ENCODE data around the gene NIN.

DNA sequence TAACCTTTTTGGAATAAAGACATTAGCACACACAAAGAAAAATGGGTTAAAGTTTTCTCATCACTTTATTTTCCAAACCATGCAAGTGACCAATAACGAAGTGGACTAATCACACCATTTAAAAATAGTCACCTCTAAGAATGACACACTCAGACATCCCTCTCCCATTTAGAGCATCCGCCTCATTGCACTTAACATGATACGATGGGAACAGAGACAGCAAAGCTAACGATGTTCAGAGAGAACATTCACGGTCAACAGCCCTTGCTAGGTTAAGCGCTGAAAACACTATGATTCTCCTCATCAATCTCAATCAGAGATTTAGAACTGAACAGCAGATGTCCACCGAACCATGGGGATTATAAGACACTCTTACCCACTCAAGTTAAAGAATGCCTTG, 35.8 kb downstream of the NIN start:
- TF ChIP-seq, protein P1, sequence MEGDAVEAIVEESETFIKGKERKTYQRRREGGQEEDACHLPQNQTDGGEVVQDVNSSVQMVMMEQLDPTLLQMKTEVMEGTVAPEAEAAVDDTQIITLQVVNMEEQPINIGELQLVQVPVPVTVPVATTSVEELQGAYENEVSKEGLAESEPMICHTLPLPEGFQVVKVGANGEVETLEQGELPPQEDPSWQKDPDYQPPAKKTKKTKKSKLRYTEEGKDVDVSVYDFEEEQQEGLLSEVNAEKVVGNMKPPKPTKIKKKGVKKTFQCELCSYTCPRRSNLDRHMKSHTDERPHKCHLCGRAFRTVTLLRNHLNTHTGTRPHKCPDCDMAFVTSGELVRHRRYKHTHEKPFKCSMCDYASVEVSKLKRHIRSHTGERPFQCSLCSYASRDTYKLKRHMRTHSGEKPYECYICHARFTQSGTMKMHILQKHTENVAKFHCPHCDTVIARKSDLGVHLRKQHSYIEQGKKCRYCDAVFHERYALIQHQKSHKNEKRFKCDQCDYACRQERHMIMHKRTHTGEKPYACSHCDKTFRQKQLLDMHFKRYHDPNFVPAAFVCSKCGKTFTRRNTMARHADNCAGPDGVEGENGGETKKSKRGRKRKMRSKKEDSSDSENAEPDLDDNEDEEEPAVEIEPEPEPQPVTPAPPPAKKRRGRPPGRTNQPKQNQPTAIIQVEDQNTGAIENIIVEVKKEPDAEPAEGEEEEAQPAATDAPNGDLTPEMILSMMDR (conservative IDR thresholded peaks at IDR 0.05 in 1 of 2, IDR thresholded peaks at IDR 0.05 in 1 of 2; ENCODE audit: extremely low read depth in 1 of 2, insufficient read depth in 1 of 2, low read depth in 1 of 2, low read length in 2 of 2), result no peak
- no peak for TF ChIP-seq EZH2 (IDR thresholded peaks at IDR 0.05; ENCODE audit: borderline replicate concordance, low read length)

Data from mammary epithelial cell (primary cell).